ENCODE measurements around the gene C3orf70. TPM values are rescaled to one million over a fixed set of nuclear protein-coding genes. Genes with fewer than 3 reads are reported as not detected.

The C3orf70 gene
- polyA plus RNA-seq, 1 experiment = 3.9 TPM

GRCh38 chr3:185066251-185066650 is 86.6 kb downstream of the C3orf70 start:
- H3K4me3 ChIP-seq (ENCODE audit: low read depth, low read length) = no peak overlapping the region
- POLR2A ChIA-PET = no interaction called here
- CTCF ChIA-PET = interaction anchor here (1.4 to 2.0 kb wide), 2 partner anchors 12 to 16 kb away, joined by 3 to 5 read pairs; no protein-coding TSS in a partner anchor
- no peaks in the 10 kb centered on the region for H3K27me3 ChIP-seq (ENCODE audit: control insufficient read depth, insufficient read depth, low read length)
- DNase-seq (ENCODE audit: low read depth) = no peak
- H3K36me3 ChIP-seq (ENCODE audit: control insufficient read depth, insufficient read depth, low read length) = no peaks in the 10 kb centered on the region
- TF ChIP-seq CTCF (IDR thresholded peaks at IDR 0.05; ENCODE audit: insufficient read depth, low read depth, low read length) = no peak

- TF ChIP-seq CTCF (IDR thresholded peaks at IDR 0.05; ENCODE audit: insufficient read depth, low read depth, low read length) = no peak
- H3K4me3 ChIP-seq (ENCODE audit: low read depth, low read length) = no peak overlapping the region
- POLR2A ChIA-PET = no interaction called here
- DNase-seq (ENCODE audit: low read depth) = no peak
- no peaks in the 10 kb centered on the region for H3K36me3 ChIP-seq (ENCODE audit: control insufficient read depth, insufficient read depth, low read length)
- no peaks in the 10 kb centered on the region for H3K27me3 ChIP-seq (ENCODE audit: control insufficient read depth, insufficient read depth, low read length)
- CTCF ChIA-PET = interaction anchor here (1.1 to 1.2 kb wide), 3 partner anchors 16 to 173 kb away, joined by 3 to 4 read pairs (median 3); no protein-coding TSS in a partner anchor
Observed at GRCh38 chr3:185065059-185065458, 87.8 kb downstream of the C3orf70 start.

- H3K4me3 ChIP-seq (ENCODE audit: low read depth, low read length) = no peak overlapping the region
- CTCF ChIA-PET = interaction anchor here (0.7 kb wide), 1 partner anchor 228 kb away, joined by 3 read pairs; no protein-coding TSS in a partner anchor
- no peaks in the 10 kb centered on the region for H3K36me3 ChIP-seq (ENCODE audit: control insufficient read depth, insufficient read depth, low read length)
- no peaks in the 10 kb centered on the region for H3K27me3 ChIP-seq (ENCODE audit: control insufficient read depth, insufficient read depth, low read length)
- POLR2A ChIA-PET = no interaction called here
- no peak for TF ChIP-seq CTCF (IDR thresholded peaks at IDR 0.05; ENCODE audit: insufficient read depth, low read depth, low read length)
- DNase-seq (ENCODE audit: low read depth) = no peak
Observed at GRCh38 chr3:185063431-185063830, 89.4 kb downstream of the C3orf70 start.

DNA sequence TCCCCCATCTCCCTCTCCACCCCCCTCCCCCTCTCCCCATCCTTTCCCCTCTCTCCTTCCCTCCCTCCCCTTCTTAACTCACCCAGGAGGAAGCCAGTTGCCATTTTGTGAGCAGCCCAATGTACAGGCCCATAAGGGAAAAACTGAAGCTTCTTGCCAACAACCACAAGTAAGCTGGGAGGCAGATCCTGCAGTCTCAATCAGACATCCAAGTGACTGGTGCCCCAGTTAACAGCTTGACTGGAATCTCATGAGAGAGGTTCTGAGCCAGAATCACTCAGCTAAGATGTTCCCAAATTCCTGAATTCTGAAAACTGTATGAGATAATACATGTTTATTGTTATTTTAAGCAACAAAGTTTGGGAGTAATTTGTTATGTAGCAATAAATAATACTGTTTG is 90.7 kb downstream of the C3orf70 start:
- Histone ChIP-seq H3K27me3 (ENCODE audit: control insufficient read depth, insufficient read depth, low read length) (no peaks in the 10 kb centered on the region), H3K4me3 (ENCODE audit: low read depth, low read length) (no peak overlapping the region), H3K36me3 (ENCODE audit: control insufficient read depth, insufficient read depth, low read length) (no peaks in the 10 kb centered on the region)
- no peak for TF ChIP-seq CTCF (IDR thresholded peaks at IDR 0.05; ENCODE audit: insufficient read depth, low read depth, low read length)
- POLR2A ChIA-PET = no interaction called here
- no peak for DNase-seq (ENCODE audit: low read depth)
- CTCF ChIA-PET = no interaction called here

GRCh38 chr3:185060655-185061054 is 92.2 kb downstream of the C3orf70 start:
- no peaks in the 10 kb centered on the region for H3K27me3 ChIP-seq (ENCODE audit: control insufficient read depth, insufficient read depth, low read length)
- DNase-seq (ENCODE audit: low read depth) = no peak
- TF ChIP-seq CTCF (IDR thresholded peaks at IDR 0.05; ENCODE audit: insufficient read depth, low read depth, low read length) = no peak
- ChIA-PET POLR2A (no interaction called here), CTCF (no interaction called here)
- H3K36me3 ChIP-seq (ENCODE audit: control insufficient read depth, insufficient read depth, low read length) = no peaks in the 10 kb centered on the region
- H3K4me3 ChIP-seq (ENCODE audit: low read depth, low read length) = no peak overlapping the region
